ENCODE results near the gene STK11IP.

- no peak for TF ChIP-seq ELF4 (IDR thresholded peaks at IDR 0.05)
- no peak for TF ChIP-seq ZNF384 (IDR thresholded peaks at IDR 0.05)
- no peak for TF ChIP-seq FOXM1 (IDR thresholded peaks at IDR 0.05; ENCODE audit: borderline replicate concordance)
- no peak for TF ChIP-seq SP1 (IDR thresholded peaks at IDR 0.05)
- TF ChIP-seq NFRKB (IDR thresholded peaks at IDR 0.05) = no peak
- no peak for TF ChIP-seq FOXK2 (IDR thresholded peaks at IDR 0.05)
- no peak for TF ChIP-seq TARDBP (IDR thresholded peaks at IDR 0.05)
- no peak for TF ChIP-seq FOXA1 (IDR thresholded peaks at IDR 0.05)
Measured at GRCh38 chr2:219578811-219579613, 18.6 kb upstream of the STK11IP start.
